ENCODE data around the gene SH2D6.

- TF ChIP-seq POLR2AphosphoS5 (IDR thresholded peaks at IDR 0.05; ENCODE audit: borderline replicate concordance, low read depth, low read length), result no peak
- TF ChIP-seq EZH2 (IDR thresholded peaks at IDR 0.05), result no peak
- TF ChIP-seq FOXP2 (optimal IDR thresholded peaks at IDR 0.05; ENCODE audit: control extremely low read depth, extremely low read length, insufficient read depth), result no peak
Measured at GRCh38 chr2:85396531-85397470, 21.7 kb upstream of the SH2D6 start.
